DOHH2 (cell line): ENCODE results near the gene TNFRSF12A.
A peak's percentile ranks its signal among the peaks of the same experiment; 100 is the strongest.

Experiments used
- H3F3A ChIP-seq: fragments of 200-600 bp; sonication (generic), shearing (Covaris generic); 2 replicates; pipeline ENCODE4 v1.6.0; 2016; ENCODE audit warnings: antibody characterized with exemption, mild to moderate bottlenecking; ENCODE audit not compliant: control insufficient read depth, insufficient read depth
- H3K27ac ChIP-seq: fragments of 200-600 bp; sonication (generic); 2 replicates; pipeline ENCODE4 v1.5.1; 2014; ENCODE audit warnings: low read depth, mild to moderate bottlenecking, low read length, moderate library complexity
- H3K27me3 ChIP-seq: fragments of 200-600 bp; sonication (generic); 2 replicates; pipeline ENCODE4 v1.6.1; 2014; ENCODE audit warnings: mild to moderate bottlenecking, low read length, mixed read lengths; ENCODE audit not compliant: control insufficient read depth
- H3K36me3 ChIP-seq: fragments of 200-600 bp; sonication (generic); 2 replicates; pipeline ENCODE4 v1.6.1; 2014; ENCODE audit warnings: mild to moderate bottlenecking, low read length, moderate library complexity, mixed read lengths; ENCODE audit not compliant: control insufficient read depth
- H3K4me1 ChIP-seq: fragments of 200-600 bp; sonication (generic); 2 replicates; pipeline ENCODE4 v1.6.1; 2014; ENCODE audit warnings: mild to moderate bottlenecking, low read length, mixed read lengths; ENCODE audit not compliant: control insufficient read depth
- H3K4me2 ChIP-seq: fragments of 200-600 bp; sonication (generic); 2 replicates; pipeline ENCODE4 v1.6.0; 2014; ENCODE audit warnings: mild to moderate bottlenecking, low read length, moderate library complexity
- H3K4me3 ChIP-seq: fragments of 200-600 bp; sonication (generic); 2 replicates; pipeline ENCODE4 v1.5.1; 2014; ENCODE audit warnings: mild to moderate bottlenecking, low read length, mixed read lengths
- H3K79me2 ChIP-seq: fragments of 200-600 bp; sonication (generic); 2 replicates; pipeline ENCODE4 v1.6.1; 2014; ENCODE audit warnings: mild to moderate bottlenecking, low read length, mixed read lengths; ENCODE audit not compliant: control insufficient read depth
- H3K9me2 ChIP-seq: fragments of 200-600 bp; sonication (generic); replicated peaks from 2 replicates; pipeline ENCODE4 v1.6.1; 2014; ENCODE audit warnings: mild to moderate bottlenecking, low read length, mixed read lengths; ENCODE audit not compliant: control insufficient read depth
- H3K9me3 ChIP-seq: fragments of 200-600 bp; sonication (generic); 2 replicates; pipeline ENCODE4 v1.6.1; 2014; ENCODE audit warnings: antibody characterized with exemption, low read length, mixed read lengths; ENCODE audit not compliant: control insufficient read depth, insufficient read depth
- H4K20me1 ChIP-seq: fragments of 200-600 bp; sonication (generic); 2 replicates; pipeline ENCODE4 v1.6.0; 2014; ENCODE audit warnings: low read depth, mild to moderate bottlenecking, antibody characterized with exemption, low read length, moderate library complexity; ENCODE audit not compliant: control insufficient read depth, insufficient read depth
- EZH2phosphoT487 ChIP-seq: fragments of 200-600 bp; sonication (generic); IDR thresholded peaks from 2 replicates; pipeline ENCODE4 v1.6.1; 2017; ENCODE audit warnings: borderline replicate concordance, mild to moderate bottlenecking, antibody characterized with exemption, low read length, moderate library complexity, mixed read lengths
- TF ChIP-seq, protein P1 (sequence below): fragments of 200-600 bp; sonication (generic); IDR thresholded peaks from one replicate; pipeline ENCODE4 v1.5.1; 2014; ENCODE audit warnings: antibody characterized with exemption, mild to moderate bottlenecking, low read depth, low read length; ENCODE audit not compliant: poor library complexity, severe bottlenecking

Gene TNFRSF12A

DNA sequence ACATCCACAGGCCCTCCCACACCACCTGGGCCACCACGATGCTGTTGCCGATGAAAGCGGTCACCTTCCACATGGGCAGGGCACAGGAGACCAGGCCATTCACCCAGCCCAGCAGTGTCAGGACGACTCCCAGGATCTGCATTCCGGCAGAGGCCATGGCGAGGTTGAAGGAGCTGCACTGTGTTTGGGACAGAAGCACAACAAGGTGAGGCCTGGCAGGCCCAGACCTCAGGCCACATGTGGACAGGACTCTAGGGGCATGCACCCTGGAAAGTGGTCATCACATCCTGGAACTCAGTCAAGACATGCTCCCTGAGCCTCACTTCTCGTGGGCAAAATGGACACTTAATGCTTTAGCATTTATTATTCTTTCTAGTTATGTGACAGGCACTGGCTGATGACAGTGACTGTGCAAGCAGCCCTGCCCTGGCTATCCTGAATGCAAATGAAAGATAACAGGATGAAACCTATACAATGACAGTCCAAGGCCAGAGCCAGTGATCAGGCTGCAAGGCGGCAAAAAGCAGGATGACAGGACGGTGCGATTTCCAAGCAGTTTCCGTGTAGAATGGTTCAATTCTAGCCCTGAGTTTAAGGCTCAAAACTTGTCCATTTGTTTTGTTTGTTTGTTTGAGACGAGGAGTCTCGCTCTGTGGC lies 4.2 kb upstream of the TNFRSF12A start:
- Histone ChIP-seq H3F3A (no peaks in the 10 kb centered on the region), H3K27me3 (peaks cover 8% of the 10 kb centered on the region), H3K9me3 (no peaks in the 10 kb centered on the region), H3K4me2 (no peak overlapping the region), H3K79me2 (no peaks in the 10 kb centered on the region), H3K9me2 (no peaks in the 10 kb centered on the region), H3K4me1 (peaks cover 11% of the 10 kb centered on the region), H4K20me1 (no peaks in the 10 kb centered on the region), H3K27ac (no peak overlapping the region), H3K4me3 (no peak overlapping the region), H3K36me3 (no peaks in the 10 kb centered on the region)
- TF ChIP-seq, protein P1, sequence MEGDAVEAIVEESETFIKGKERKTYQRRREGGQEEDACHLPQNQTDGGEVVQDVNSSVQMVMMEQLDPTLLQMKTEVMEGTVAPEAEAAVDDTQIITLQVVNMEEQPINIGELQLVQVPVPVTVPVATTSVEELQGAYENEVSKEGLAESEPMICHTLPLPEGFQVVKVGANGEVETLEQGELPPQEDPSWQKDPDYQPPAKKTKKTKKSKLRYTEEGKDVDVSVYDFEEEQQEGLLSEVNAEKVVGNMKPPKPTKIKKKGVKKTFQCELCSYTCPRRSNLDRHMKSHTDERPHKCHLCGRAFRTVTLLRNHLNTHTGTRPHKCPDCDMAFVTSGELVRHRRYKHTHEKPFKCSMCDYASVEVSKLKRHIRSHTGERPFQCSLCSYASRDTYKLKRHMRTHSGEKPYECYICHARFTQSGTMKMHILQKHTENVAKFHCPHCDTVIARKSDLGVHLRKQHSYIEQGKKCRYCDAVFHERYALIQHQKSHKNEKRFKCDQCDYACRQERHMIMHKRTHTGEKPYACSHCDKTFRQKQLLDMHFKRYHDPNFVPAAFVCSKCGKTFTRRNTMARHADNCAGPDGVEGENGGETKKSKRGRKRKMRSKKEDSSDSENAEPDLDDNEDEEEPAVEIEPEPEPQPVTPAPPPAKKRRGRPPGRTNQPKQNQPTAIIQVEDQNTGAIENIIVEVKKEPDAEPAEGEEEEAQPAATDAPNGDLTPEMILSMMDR, result no peak
- TF ChIP-seq EZH2phosphoT487, result no peak

DNA sequence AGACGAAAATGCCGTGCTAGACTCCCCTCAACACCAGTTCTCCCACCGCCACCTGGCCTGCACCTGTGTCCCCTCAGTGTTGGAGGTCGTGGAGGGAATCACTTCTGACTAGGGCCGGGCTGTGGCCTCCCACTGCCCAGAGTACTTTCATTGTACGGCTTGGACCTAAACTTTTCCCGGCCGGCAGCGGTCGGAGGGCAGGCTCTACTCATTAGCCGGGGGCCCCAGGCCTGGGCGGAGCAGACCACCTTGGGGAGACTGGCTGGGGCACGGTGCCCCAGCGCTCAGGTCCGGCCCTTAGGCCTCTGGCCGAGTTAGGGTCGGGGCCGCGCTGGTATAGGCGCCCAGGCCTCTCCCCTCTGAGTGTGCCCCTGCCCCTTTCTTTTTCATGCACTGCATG lies 2.8 kb upstream of the TNFRSF12A start:
- Histone ChIP-seq H3K4me2 (no peak overlapping the region), H3K4me1 (peaks cover 23% of the 10 kb centered on the region), H3K79me2 (no peaks in the 10 kb centered on the region), H3K27me3 (no peaks in the 10 kb centered on the region; the same call in 1 of the 2 replicates), H3K9me3 (no peaks in the 10 kb centered on the region), H3F3A (peaks cover 9% of the 10 kb centered on the region; the same call in 1 of the 2 replicates), H3K36me3 (no peaks in the 10 kb centered on the region), H3K27ac (no peak overlapping the region), H3K9me2 (no peaks in the 10 kb centered on the region), H4K20me1 (no peaks in the 10 kb centered on the region), H3K4me3 (no peak overlapping the region)
- TF ChIP-seq, protein P1, result no peak
- no peak for TF ChIP-seq EZH2phosphoT487

DNA sequence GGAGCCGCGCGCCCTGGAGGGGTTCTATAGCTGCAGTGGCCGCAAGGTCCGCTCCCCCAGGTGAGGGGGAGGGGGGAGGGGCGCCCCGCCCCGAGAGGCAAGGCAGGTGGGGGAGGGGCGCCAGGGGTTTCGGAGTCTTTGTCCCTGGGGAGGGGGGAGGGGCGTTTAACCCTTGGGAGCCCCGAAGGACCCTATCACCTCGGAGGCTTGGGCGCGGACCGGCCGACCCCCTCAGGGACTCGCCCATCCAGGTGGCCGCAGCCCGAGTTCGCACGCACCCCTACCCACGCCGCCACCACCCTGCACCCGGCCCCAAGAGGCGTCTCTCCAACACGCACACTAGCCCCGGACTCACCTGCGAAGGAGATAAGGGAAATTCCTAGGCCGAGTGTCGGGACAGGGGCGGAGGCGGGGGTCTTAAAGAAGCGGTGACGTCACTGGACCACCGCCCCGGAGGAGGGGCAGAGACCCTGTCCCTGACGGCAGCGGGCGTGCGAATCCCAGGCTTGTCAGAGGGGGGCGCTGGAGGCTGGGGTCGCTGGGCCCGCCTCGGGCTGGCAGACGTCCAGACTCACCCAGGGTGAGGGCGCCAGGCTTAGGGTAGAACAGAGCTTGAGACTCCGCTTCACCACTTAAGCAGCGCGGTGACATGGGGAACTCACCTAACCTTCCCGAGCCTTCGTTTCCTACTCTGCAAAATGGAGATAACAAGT lies 2.2 kb upstream of the TNFRSF12A start, which contains the start of gene CLDN6:
Gene CLDN6, minus strand, starts transcription at position 390 of the 713 bp plus-strand sequence. CDS start 2,162 bp downstream, outside the sequence.
- Histone ChIP-seq H3K36me3 (no peaks in the 10 kb centered on the region), H3K9me2 (no peaks in the 10 kb centered on the region), H3F3A (peaks cover 11% of the 10 kb centered on the region; the same call in 1 of the 2 replicates), H3K4me2 (no peak within 1 kb of the TSS), H3K9me3 (no peaks in the 10 kb centered on the region), H3K4me3 (no peak within 1 kb of the TSS), H3K4me1 (peaks cover 29% of the 10 kb centered on the region), H4K20me1 (no peaks in the 10 kb centered on the region), H3K79me2 (no peaks in the 10 kb centered on the region), H3K27me3 (no peaks in the 10 kb centered on the region), H3K27ac (no peak within 1 kb of the TSS)
- TF ChIP-seq EZH2phosphoT487, result no peak
- TF ChIP-seq, protein P1, result peak; percentile 58
